C4-2B (cell line): Measurements from ENCODE around the gene PRPF40A.

Source experiments
- CTCF ChIP-seq: fragments of 450-650 bp; conservative IDR thresholded peaks from 2 replicates; pipeline ENCODE4 v1.5.1; 2017; ENCODE audit warnings: mild to moderate bottlenecking
- ZFX ChIP-seq: fragments of 450-650 bp; IDR thresholded peaks from 2 replicates; pipeline ENCODE4 v1.6.1; 2017

- TF ChIP-seq CTCF (no peak), ZFX (no peak)
These were observed 60.2 kb downstream of the PRPF40A start for GRCh38 chr2:152657043-152657442.
